ENCODE measurements around the gene PPID. TPM values are rescaled to one million over a fixed set of nuclear protein-coding genes. Genes with fewer than 3 reads are reported as not detected.

Gene PPID
- total and polyA plus RNA-seq, 2 of the 4 experiments (the other 2 are of a cell fraction), result 11.8 to 21.1 TPM

GRCh38 chr4:158762553-158762952, 39.4 kb upstream of the PPID start:
- Histone ChIP-seq H3K18ac (ENCODE audit: low read depth, low read length) (no peak overlapping the region), H4K8ac (ENCODE audit: low read depth in 2 of 2, low read length in 2 of 2) (no peak overlapping the region), H3K27me3 (ENCODE audit: control insufficient read depth, insufficient read depth, low read length) (no peaks in the 10 kb centered on the region), H3K27ac (ENCODE audit: insufficient read depth, low read length) (no peak overlapping the region), H2BK120ac (ENCODE audit: low read depth, low read length) (no peak overlapping the region), H2AFZ (replicated peaks; ENCODE audit: low read length, poor library complexity) (no peak overlapping the region), H2BK5ac (ENCODE audit: low read depth, low read length, poor library complexity, severe bottlenecking) (no peak overlapping the region), H3K4me1 (ENCODE audit: control insufficient read depth, insufficient read depth, low read length) (no peaks in the 10 kb centered on the region), H2AK9ac (replicated peaks; ENCODE audit: low read depth, low read length, poor library complexity) (no peak overlapping the region), H3K79me1 (ENCODE audit: low read depth in 1 of 2, low read length in 2 of 2) (no peaks in the 10 kb centered on the region), H2BK15ac (ENCODE audit: low read depth, low read length) (no peak overlapping the region), H4K20me1 (ENCODE audit: insufficient read depth, low read length) (no peaks in the 10 kb centered on the region), H3K9ac (ENCODE audit: low read depth, low read length) (no peak overlapping the region), H3K9me1 (ENCODE audit: insufficient read depth, low read length) (no peaks in the 10 kb centered on the region), H3K23ac (ENCODE audit: low read depth, low read length) (no peak overlapping the region), H3K4me2 (ENCODE audit: low read depth, low read length) (no peak overlapping the region), H4K5ac (ENCODE audit: low read depth, low read length) (no peak overlapping the region), H3K14ac (replicated peaks; ENCODE audit: low read depth, low read length) (no peak overlapping the region), H4K91ac (ENCODE audit: insufficient read depth, low read depth, low read length) (no peak overlapping the region), H3K36me3 (ENCODE audit: control insufficient read depth, insufficient read depth, low read length) (no peaks in the 10 kb centered on the region), H3K4me3 (ENCODE audit: insufficient read depth, low read depth, low read length) (no peak overlapping the region), H3K9me3 (ENCODE audit: control insufficient read depth, insufficient read depth, low read length) (no peaks in the 10 kb centered on the region), H2AK5ac (ENCODE audit: low read depth, low read length) (no peak overlapping the region), H3K56ac (ENCODE audit: extremely low read depth, insufficient read depth, low read length) (0 out of 2 replicates have a peak overlapping the region, but pooled peaks have one; percentile 4), H3K4ac (ENCODE audit: low read depth, low read length) (no peak overlapping the region), H2BK20ac (ENCODE audit: low read depth, low read length) (no peak overlapping the region)
- BruUV-seq (replicated peaks), result no TSS peak
- dilution Hi-C loops (cut with HindIII; ENCODE audit: low sequenced_read_pairs, unreplicated experiment), result no loop called here
- TF ChIP-seq CEBPB (IDR thresholded peaks at IDR 0.05; ENCODE audit: low read depth, low read length) (no peak), POLR2A (IDR thresholded peaks at IDR 0.05; ENCODE audit: low read depth, low read length) (no peak), RCOR1 (IDR thresholded peaks at IDR 0.05; ENCODE audit: insufficient replicate concordance, low read length) (no peak), USF2 (IDR thresholded peaks at IDR 0.05; ENCODE audit: low read depth, low read length) (no peak), ELK1 (IDR thresholded peaks at IDR 0.05; ENCODE audit: borderline replicate concordance, low read depth, low read length) (no peak)
- CTCF ChIA-PET, result interaction anchor here (0.9 kb wide), 1 partner anchor 429 kb away, joined by 3 read pairs; no protein-coding TSS in a partner anchor
- no peak for DNase-seq
- no peak for ATAC-seq (ENCODE audit: low read depth)
- no CpG with 5 or more reads among the region's 4 CpGs for WGBS, 2 experiments (ENCODE audit: extremely low coverage in 2 of 2, insufficient read length in 1 of 2)
- POLR2A ChIA-PET (ENCODE audit: unreplicated experiment), result no interaction called here
- in situ Hi-C loops (cut with MboI; ENCODE audit: low sequenced_read_pairs), result no loop called here
- intact Hi-C loops (cut with micrococcal nuclease), result no loop called here

Data from IMR-90 (cell line).